Stomach (tissue), 4 donors: Measurements from ENCODE around the gene TAF11L14.
"Not testable (repeated sequence)": the region's sequence is repeated elsewhere in the genome, so short reads cannot be mapped to it uniquely, and the experiment has no call there.

Experiments used
- EP300 ChIP-seq: sonication (generic); formaldehyde crosslinking; IDR thresholded peaks from one replicate; pipeline ENCODE4 v1.6.1; 2017; ENCODE audit warnings: antibody characterized with exemption
- POLR2A ChIP-seq, 4 donors: fragments of 450-650 bp; IDR thresholded peaks; one replicate each; pipeline ENCODE4 v1.6.1; 2016; ENCODE audit warnings: antibody characterized with exemption in 4 of 4, control low read depth in 2 of 4, mild to moderate bottlenecking in 1 of 4, moderate library complexity in 1 of 4
- TF ChIP-seq, protein P1 (sequence below), 7 experiments: fragments of 450-650 bp in 4 of 7; fragments of 200-600 bp in 3 of 7; sonication (generic) in 3 of 7; IDR thresholded peaks; one replicate each; pipeline ENCODE4 v1.5.1; 2016 to 2019; ENCODE audit warnings: antibody characterized with exemption in 7 of 7, control low read depth in 2 of 7, mild to moderate bottlenecking in 1 of 7

GRCh38 chr5:17610092-17610491 is 24.2 kb upstream of the TAF11L14 start, which contains the start of gene TAF11L12:
- TF ChIP-seq, protein P1, sequence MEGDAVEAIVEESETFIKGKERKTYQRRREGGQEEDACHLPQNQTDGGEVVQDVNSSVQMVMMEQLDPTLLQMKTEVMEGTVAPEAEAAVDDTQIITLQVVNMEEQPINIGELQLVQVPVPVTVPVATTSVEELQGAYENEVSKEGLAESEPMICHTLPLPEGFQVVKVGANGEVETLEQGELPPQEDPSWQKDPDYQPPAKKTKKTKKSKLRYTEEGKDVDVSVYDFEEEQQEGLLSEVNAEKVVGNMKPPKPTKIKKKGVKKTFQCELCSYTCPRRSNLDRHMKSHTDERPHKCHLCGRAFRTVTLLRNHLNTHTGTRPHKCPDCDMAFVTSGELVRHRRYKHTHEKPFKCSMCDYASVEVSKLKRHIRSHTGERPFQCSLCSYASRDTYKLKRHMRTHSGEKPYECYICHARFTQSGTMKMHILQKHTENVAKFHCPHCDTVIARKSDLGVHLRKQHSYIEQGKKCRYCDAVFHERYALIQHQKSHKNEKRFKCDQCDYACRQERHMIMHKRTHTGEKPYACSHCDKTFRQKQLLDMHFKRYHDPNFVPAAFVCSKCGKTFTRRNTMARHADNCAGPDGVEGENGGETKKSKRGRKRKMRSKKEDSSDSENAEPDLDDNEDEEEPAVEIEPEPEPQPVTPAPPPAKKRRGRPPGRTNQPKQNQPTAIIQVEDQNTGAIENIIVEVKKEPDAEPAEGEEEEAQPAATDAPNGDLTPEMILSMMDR (IDR thresholded peaks at IDR 0.05): not testable (repeated sequence)
- not testable (repeated sequence) for TF ChIP-seq POLR2A (IDR thresholded peaks at IDR 0.05); EP300
